Activated CD4-positive, alpha-beta T cell treated with anti-CD3 and anti-CD28 coated beads, Interleukin-2, amount 10 ng/mL, durations not matched to agents 7 days and 5 days (primary cell): ENCODE measurements around the gene CBY1. TPM values are rescaled to one million over a fixed set of nuclear protein-coding genes. Genes with fewer than 3 reads are reported as not detected.

Experiments
- CTCF ChIA-PET: fragments of 350-600 bp; sonication (Branson Sonifier 250); formaldehyde crosslinking; loops from one replicate; lab custom pipeline; 2021; ENCODE audit warnings: antibody characterized with exemption; lab: Charles Lee
- POLR2A ChIA-PET: fragments of 350-600 bp; sonication (Branson Sonifier 250); formaldehyde crosslinking; loops from one replicate; lab custom pipeline; 2021; ENCODE audit warnings: antibody characterized with exemption; lab: Charles Lee
- DNase-seq: peaks from one replicate; pipeline ENCODE4 v3.0.0-alpha.2; 2020
- H3K27ac Mint-ChIP-seq: one replicate; pipeline ENCODE4 v1.8.0; 2021; ENCODE audit warnings: mild to moderate bottlenecking, moderate library complexity, mixed read lengths
- H3K27me3 Mint-ChIP-seq: one replicate; pipeline ENCODE4 v1.8.0; 2021; ENCODE audit warnings: mixed read lengths
- H3K36me3 Mint-ChIP-seq: one replicate; pipeline ENCODE4 v1.8.0; 2021; ENCODE audit warnings: low read depth, mixed read lengths
- H3K4me1 Mint-ChIP-seq: one replicate; pipeline ENCODE4 v1.8.0; 2021; ENCODE audit warnings: mixed read lengths
- H3K4me3 Mint-ChIP-seq: one replicate; pipeline ENCODE4 v1.8.0; 2021; ENCODE audit warnings: mild to moderate bottlenecking, moderate library complexity, mixed read lengths
- H3K9me3 Mint-ChIP-seq: one replicate; pipeline ENCODE4 v1.8.0; 2021; ENCODE audit warnings: mixed read lengths
- total RNA-seq, 2 experiments: library from RNA; stranded (reverse); gene quantifications; one replicate each; pipeline ENCODE4 v1.2.3, GENCODE V29; 2021

Gene CBY1
- total RNA-seq, 2 experiments from 2014 or later, result 10.2 to 11.0 TPM

- ChIA-PET CTCF (interaction anchor here (1.9 to 2.5 kb wide), 3 partner anchors 10 to 16 kb away, joined by 5 to 21 read pairs (median 5); partner anchors contain the start of gene TOMM22), POLR2A (interaction anchor here (0.6 to 1.3 kb wide), 3 partner anchors 9 to 42 kb away, joined by 3 to 4 read pairs (median 3); partner anchors contain the start of gene TOMM22)
- DNase-seq, result no peak
- H3K4me3 Mint-ChIP-seq, result peak overlapping the region; percentile 85
- peaks cover 52% of the 10 kb centered on the region for H3K36me3 Mint-ChIP-seq
- peaks cover 62% of the 10 kb centered on the region for H3K4me1 Mint-ChIP-seq
- peak overlapping the region; percentile 82 for H3K27ac Mint-ChIP-seq
- H3K27me3 Mint-ChIP-seq, result peaks cover 1% of the 10 kb centered on the region
- H3K9me3 Mint-ChIP-seq, result no peaks in the 10 kb centered on the region
Measured at GRCh38 chr22:38697425-38698089, 41.1 kb downstream of the CBY1 start.

- POLR2A ChIA-PET, result interaction anchor here (0.7 kb wide), 1 partner anchor 58 kb away, joined by 8 read pairs; no protein-coding TSS in a partner anchor
Measured at GRCh38 chr22:38698407-38699094, 42.1 kb downstream of the CBY1 start.

GRCh38 chr22:38699143-38699542 lies 42.7 kb downstream of the CBY1 start:
- H3K27ac Mint-ChIP-seq, result peak overlapping the region; percentile 99
- CTCF ChIA-PET, result interaction anchor here (0.6 to 2.5 kb wide), 3 partner anchors 8 to 610 kb away, joined by 3 to 21 read pairs (median 5); partner anchors contain the start of gene TOMM22
- H3K27me3 Mint-ChIP-seq, result peaks cover 1% of the 10 kb centered on the region
- H3K9me3 Mint-ChIP-seq, result no peaks in the 10 kb centered on the region
- peaks cover 41% of the 10 kb centered on the region for H3K36me3 Mint-ChIP-seq
- H3K4me3 Mint-ChIP-seq, result peak overlapping the region; percentile 85
- no peak for DNase-seq
- POLR2A ChIA-PET, result interaction anchor here (0.7 kb wide), 1 partner anchor 57 kb away, joined by 8 read pairs; no protein-coding TSS in a partner anchor
- H3K4me1 Mint-ChIP-seq, result peaks cover 59% of the 10 kb centered on the region

More at GRCh38 chr22:38698407-38699094, 42.1 kb downstream of the CBY1 start:
- peak overlapping the region; percentile 85 for H3K4me3 Mint-ChIP-seq
- peaks cover 1% of the 10 kb centered on the region for H3K27me3 Mint-ChIP-seq
- H3K36me3 Mint-ChIP-seq, result peaks cover 44% of the 10 kb centered on the region
- no peak for DNase-seq
- CTCF ChIA-PET, result interaction anchor here (0.6 to 2.5 kb wide), 3 partner anchors 8 to 646 kb away, joined by 3 to 21 read pairs (median 5); partner anchors contain the start of gene TOMM22
- peaks cover 57% of the 10 kb centered on the region for H3K4me1 Mint-ChIP-seq
- H3K9me3 Mint-ChIP-seq, result no peaks in the 10 kb centered on the region
- peak overlapping the region; percentile 99 for H3K27ac Mint-ChIP-seq

GRCh38 chr22:38699784-38700183 lies 43.3 kb downstream of the CBY1 start:
- CTCF ChIA-PET, result interaction anchor here (0.6 to 2.5 kb wide), 4 partner anchors 9 to 611 kb away, joined by 3 to 21 read pairs (median 4); partner anchors contain the start of gene TOMM22
- Mint-ChIP-seq H3K4me1 (peaks cover 61% of the 10 kb centered on the region), H3K9me3 (no peaks in the 10 kb centered on the region), H3K36me3 (peaks cover 38% of the 10 kb centered on the region), H3K27me3 (peaks cover 1% of the 10 kb centered on the region), H3K27ac (peak overlapping the region; percentile 99), H3K4me3 (peak overlapping the region; percentile 85)
- DNase-seq, result no peak
- POLR2A ChIA-PET, result interaction anchor here (0.6 kb wide), 1 partner anchor 26 kb away, joined by 3 read pairs; no protein-coding TSS in a partner anchor

- Mint-ChIP-seq H3K27ac (peak overlapping the region; percentile 99), H3K36me3 (peaks cover 33% of the 10 kb centered on the region), H3K9me3 (no peaks in the 10 kb centered on the region), H3K27me3 (peaks cover 1% of the 10 kb centered on the region), H3K4me1 (peaks cover 61% of the 10 kb centered on the region), H3K4me3 (peak overlapping the region; percentile 85)
- CTCF ChIA-PET, result interaction anchor here (1.0 to 2.5 kb wide), 2 partner anchors 11 to 18 kb away, joined by 4 to 21 read pairs; partner anchors contain the start of gene TOMM22
- DNase-seq, result peak; percentile 44
- POLR2A ChIA-PET, result interaction anchor here (0.6 kb wide), 1 partner anchor 25 kb away, joined by 3 read pairs; no protein-coding TSS in a partner anchor
Measured at GRCh38 chr22:38700270-38700788, 43.9 kb downstream of the CBY1 start.

GRCh38 chr22:38700789-38701628 lies 44.6 kb downstream of the CBY1 start, which contains the start of gene JOSD1:
Gene JOSD1, minus strand, starts transcription at chr22:38700943. Its CDS starts 956 bp downstream, at chr22:38699987.
- CTCF ChIA-PET, result no interaction called here
- peaks cover 61% of the 10 kb centered on the region for H3K4me1 Mint-ChIP-seq
- peaks cover 33% of the 10 kb centered on the region for H3K36me3 Mint-ChIP-seq
- H3K27ac Mint-ChIP-seq, result peak within 1 kb of the TSS; percentile 99
- peaks cover 1% of the 10 kb centered on the region for H3K27me3 Mint-ChIP-seq
- no peaks in the 10 kb centered on the region for H3K9me3 Mint-ChIP-seq
- peak; percentile 96 for DNase-seq
- peak within 1 kb of the TSS; percentile 85 for H3K4me3 Mint-ChIP-seq
- POLR2A ChIA-PET, result interaction anchor here (0.7 kb wide), 1 partner anchor 134 kb away, joined by 3 read pairs; no protein-coding TSS in a partner anchor

GRCh38 chr22:38704654-38705234 lies 48.3 kb downstream of the CBY1 start:
- Mint-ChIP-seq H3K4me3 (peak overlapping the region; percentile 78), H3K36me3 (peaks cover 18% of the 10 kb centered on the region), H3K27me3 (peaks cover 1% of the 10 kb centered on the region), H3K4me1 (peaks cover 50% of the 10 kb centered on the region), H3K9me3 (no peaks in the 10 kb centered on the region), H3K27ac (peak overlapping the region; percentile 99)
- DNase-seq, result no peak
- POLR2A ChIA-PET, result no interaction called here
- CTCF ChIA-PET, result no interaction called here

- peak within 1 kb of the TSS; percentile 80 for H3K4me3 Mint-ChIP-seq
- POLR2A ChIA-PET, result interaction anchor here (0.6 to 1.5 kb wide), 2 partner anchors 28 to 225 kb away, joined by 3 to 5 read pairs; no protein-coding TSS in a partner anchor
- peaks cover 53% of the 10 kb centered on the region for H3K4me1 Mint-ChIP-seq
- H3K9me3 Mint-ChIP-seq, result no peaks in the 10 kb centered on the region
- H3K36me3 Mint-ChIP-seq, result peaks cover 19% of the 10 kb centered on the region
- DNase-seq, result peak; percentile 100
- peak within 1 kb of the TSS; percentile 99 for H3K27ac Mint-ChIP-seq
- CTCF ChIA-PET, result interaction anchor here (0.9 to 2.7 kb wide), 8 partner anchors 9 to 64 kb away, joined by 3 to 8 read pairs (median 3); partner anchors contain the start of gene TOMM22
- peaks cover 1% of the 10 kb centered on the region for H3K27me3 Mint-ChIP-seq
Measured at GRCh38 chr22:38705235-38706100, 49.0 kb downstream of the CBY1 start, which contains the start of gene GTPBP1. Gene GTPBP1, plus strand, starts transcription at chr22:38705944. Its CDS starts 12 bp downstream, at chr22:38705956.

GRCh38 chr22:38706101-38706900 lies 49.9 kb downstream of the CBY1 start:
- H3K36me3 Mint-ChIP-seq, result peaks cover 26% of the 10 kb centered on the region
- peaks cover 60% of the 10 kb centered on the region for H3K4me1 Mint-ChIP-seq
- H3K4me3 Mint-ChIP-seq, result peak overlapping the region; percentile 80
- H3K27ac Mint-ChIP-seq, result peak overlapping the region; percentile 84
- no peaks in the 10 kb centered on the region for H3K9me3 Mint-ChIP-seq
- ChIA-PET CTCF (interaction anchor here (0.9 to 2.7 kb wide), 9 partner anchors 8 to 63 kb away, joined by 3 to 8 read pairs (median 3); partner anchors contain the start of gene TOMM22), POLR2A (interaction anchor here (1.0 to 1.5 kb wide), 2 partner anchors 9 to 27 kb away, joined by 3 to 5 read pairs; no protein-coding TSS in a partner anchor)
- peak; percentile 49 for DNase-seq
- H3K27me3 Mint-ChIP-seq, result peaks cover under 1% of the 10 kb centered on the region

GRCh38 chr22:38706901-38707195 lies 50.4 kb downstream of the CBY1 start:
- ChIA-PET POLR2A (interaction anchor here (1.0 kb wide), 1 partner anchor 10 kb away, joined by 3 read pairs; no protein-coding TSS in a partner anchor), CTCF (interaction anchor here (1.2 to 2.7 kb wide), 6 partner anchors 9 to 45 kb away, joined by 3 to 10 read pairs (median 5); partner anchors contain the start of gene TOMM22)
- Mint-ChIP-seq H3K27ac (peak overlapping the region; percentile 84), H3K4me1 (peaks cover 55% of the 10 kb centered on the region), H3K9me3 (no peaks in the 10 kb centered on the region), H3K36me3 (peaks cover 26% of the 10 kb centered on the region), H3K4me3 (peak overlapping the region; percentile 80), H3K27me3 (no peaks in the 10 kb centered on the region)
- DNase-seq, result no peak
